Spleen (tissue), 11 donors: ENCODE measurements around the gene UNC79. TPM values are rescaled to one million over a fixed set of nuclear protein-coding genes. Genes with fewer than 3 reads are reported as not detected.

Experiments
- DNase-seq: peaks from one replicate; pipeline ENCODE4 v3.0.0-alpha.2; 2020
- H3K27ac ChIP-seq, 8 donors: fragments of 200-600 bp; sonication (generic) in 7 of 8; 1 replicate in 4 of 8; 2 replicates in 4 of 8; pipeline versions ENCODE4 v1.5.0 to v1.8.0; 2016 to 2021; ENCODE audit warnings: inconsistent platforms in 4 of 8, mild to moderate bottlenecking in 4 of 8, moderate library complexity in 1 of 8
- H3K27me3 ChIP-seq, 7 donors: fragments of 200-600 bp; sonication (generic) in 6 of 7; replicated peaks in 1 of 7; 1 replicate in 4 of 7; 2 replicates in 3 of 7; pipeline versions ENCODE4 v1.5.0 to v1.8.0; 2016 to 2021; ENCODE audit warnings: inconsistent platforms in 3 of 7, mild to moderate bottlenecking in 1 of 7
- H3K36me3 ChIP-seq, 6 donors: fragments of 200-600 bp; sonication (generic) in 5 of 6; 1 replicate in 4 of 6; 2 replicates in 2 of 6; pipeline versions ENCODE4 v1.5.0 to v1.8.0; 2016 to 2021; ENCODE audit warnings: inconsistent platforms in 2 of 6
- H3K4me1 ChIP-seq, 6 donors: fragments of 200-600 bp; sonication (generic) in 5 of 6; 1 replicate in 3 of 6; 2 replicates in 3 of 6; pipeline versions ENCODE4 v1.5.0 to v1.8.0; 2016 to 2021; ENCODE audit warnings: inconsistent platforms in 3 of 6
- H3K4me3 ChIP-seq, 8 donors: fragments of 200-600 bp; sonication (generic) in 7 of 8; 1 replicate in 4 of 8; 2 replicates in 4 of 8; pipeline versions ENCODE4 v1.5.0 to v1.8.0; 2016 to 2021; ENCODE audit warnings: inconsistent platforms in 4 of 8, mild to moderate bottlenecking in 4 of 8, moderate library complexity in 2 of 8
- H3K9me3 ChIP-seq, 8 donors: fragments of 200-600 bp; sonication (generic) in 7 of 8; 1 replicate in 4 of 8; 2 replicates in 4 of 8; pipeline versions ENCODE4 v1.5.0 to v1.8.0; 2016 to 2021; ENCODE audit warnings: inconsistent platforms in 4 of 8
- CTCF ChIP-seq, 11 experiments: fragments of 200-600 bp in 7 of 11; fragments of 450-650 bp in 4 of 11; sonication (generic) in 4 of 11; IDR thresholded peaks in 8 of 11; conservative IDR thresholded peaks in 3 of 11; 1 replicate in 7 of 11; 2 replicates in 4 of 11; pipeline versions ENCODE4 v1.4.0 to v1.8.0; 2016 to 2021; ENCODE audit warnings: antibody characterized with exemption in 11 of 11, inconsistent platforms in 4 of 11, mild to moderate bottlenecking in 1 of 11
- POLR2A ChIP-seq, 3 donors: fragments of 450-650 bp; IDR thresholded peaks; one replicate each; pipeline ENCODE4 v1.5.1; 2017; ENCODE audit warnings: antibody characterized with exemption in 3 of 3, mild to moderate bottlenecking in 1 of 3
- POLR2AphosphoS5 ChIP-seq, 3 donors: sonication (generic); formaldehyde crosslinking; IDR thresholded peaks; one replicate each; pipeline ENCODE4 v1.5.1; 2017; ENCODE audit warnings: antibody characterized with exemption in 3 of 3
- WGBS, 5 donors: extraction: QIAGEN DNeasy Blood & Tissue Kit in 3 of 5; methylation state at CpG; one replicate each; pipeline versions ENCODE4 v1.1.5 to v1.1.7; 2013 to 2018; 5-methylcytosine and 5-hydroxymethylcytosine counted together
- intact Hi-C: fragments of 100-400 bp; cut with DNase I; formaldehyde crosslinking; loops from one replicate; pipeline ENCODE4 v1.15.0; 2023; ENCODE audit warnings: low total_unique reads
- polyA plus RNA-seq, 3 donors: library from polyadenylated mRNA; stranded (reverse); fragments of 200-250 nt; gene quantifications; one replicate each; pipeline ENCODE4 v1.2.1, GENCODE V29; 2013
- total RNA-seq, 7 donors: library from RNA; depleted of rRNA in 3 of 7; stranded (reverse); fragments of >200 nt in 3 of 7; fragmentation: NEBNext Ultra II Directional in 4 of 7; extraction: Animal tissue kit (Norgen Biotek cat#: 25700) in 4 of 7; gene quantifications; one replicate each; pipeline versions ENCODE4 v1.1.0 to v1.2.1, GENCODE V29; 2016 to 2021
- donor health status: healthy with polysubstance abuse.
- donor health status: DM: no; HTN: no; CAD: no; lungs with moderate emphysema.
- donor health status: DM: no; HTN: no; CAD: no.
- donor health status: Bipolar disorder and iron deficiency.
- donor health status: healthy.
- donor health status: DM: no; HTN: no; CAD: no.
- donor health status: DM: yes; HTN: yes; CAD: no.

The UNC79 gene
- total and polyA plus RNA-seq, 10 donors: 0.03 to 0.24 (median 0.08) TPM; not detected in 2

DNA sequence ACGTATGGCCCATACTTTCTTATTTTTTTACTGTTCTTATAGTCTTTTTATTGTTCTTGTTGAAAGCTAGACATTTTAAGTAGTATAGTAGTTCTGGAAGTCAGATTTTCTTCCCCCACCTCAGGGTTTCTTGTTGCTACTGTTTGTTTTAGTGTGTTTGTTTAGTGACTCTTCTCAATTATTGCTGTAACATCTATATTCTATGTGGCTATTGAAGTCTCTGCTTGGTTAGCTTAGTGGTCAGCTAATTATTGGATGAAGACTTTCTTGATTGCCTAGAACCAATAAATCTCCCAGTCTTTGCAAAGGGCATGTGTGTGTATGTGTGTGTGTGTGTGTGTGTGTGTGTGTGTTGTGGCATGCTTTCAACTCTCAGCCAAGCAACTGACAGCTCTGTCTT lies 34.3 kb upstream of the UNC79 start:
- H3K27me3 ChIP-seq: peaks cover 0 to 5% (median 0%) of the 10 kb centered on the region in 7 donors
- intact Hi-C loops: no loop called here
- no peak overlapping the region for H3K27ac ChIP-seq
- DNase-seq: no peak
- H3K4me1 ChIP-seq: no peaks in the 10 kb centered on the region
- peaks cover 0 to 31% (median 23%) of the 10 kb centered on the region in 8 donors for H3K9me3 ChIP-seq
- TF ChIP-seq CTCF (IDR thresholded peaks at IDR 0.05 in 8 of 11, conservative IDR thresholded peaks at IDR 0.05 in 3 of 11) (no peak), POLR2A (IDR thresholded peaks at IDR 0.05) (no peak), POLR2AphosphoS5 (IDR thresholded peaks at IDR 0.05) (no peak)
- 90 to 98% (median 94%) methylated on average over 1 of the region's 1 CpG for WGBS, 5 donors
- H3K4me3 ChIP-seq: no peak overlapping the region
- H3K36me3 ChIP-seq: no peaks in the 10 kb centered on the region

- H3K4me3 ChIP-seq: no peak overlapping the region
- intact Hi-C loops: no loop called here
- DNase-seq: no peak
- peaks cover 0 to 6% (median 0%) of the 10 kb centered on the region in 7 donors for H3K27me3 ChIP-seq
- H3K4me1 ChIP-seq: no peaks in the 10 kb centered on the region
- H3K36me3 ChIP-seq: no peaks in the 10 kb centered on the region
- H3K27ac ChIP-seq: no peak overlapping the region
- peaks cover 0 to 31% (median 23%) of the 10 kb centered on the region in 8 donors for H3K9me3 ChIP-seq
- TF ChIP-seq CTCF (IDR thresholded peaks at IDR 0.05 in 8 of 11, conservative IDR thresholded peaks at IDR 0.05 in 3 of 11) (no peak), POLR2AphosphoS5 (IDR thresholded peaks at IDR 0.05) (no peak), POLR2A (IDR thresholded peaks at IDR 0.05) (no peak)
These were observed 32.2 kb upstream of the UNC79 start for GRCh38 chr14:93398491-93398890.

- DNase-seq: no peak
- no peak overlapping the region for H3K27ac ChIP-seq
- TF ChIP-seq CTCF (IDR thresholded peaks at IDR 0.05 in 8 of 11, conservative IDR thresholded peaks at IDR 0.05 in 3 of 11): no peak
- H3K4me3 ChIP-seq: no peak overlapping the region
- no peaks in the 10 kb centered on the region for H3K9me3 ChIP-seq
- intact Hi-C loops: no loop called here
- H3K4me1 ChIP-seq: no peaks in the 10 kb centered on the region
- no peaks in the 10 kb centered on the region for H3K36me3 ChIP-seq
- peaks cover 0 to 6% (median 0%) of the 10 kb centered on the region in 7 donors for H3K27me3 ChIP-seq
- 40 to 66% (median 61%) methylated on average over 3 of the region's 3 CpGs for WGBS, 5 donors
These were observed 27.8 kb upstream of the UNC79 start for GRCh38 chr14:93402951-93403350.

GRCh38 chr14:93410021-93410420 lies 20.7 kb upstream of the UNC79 start:
- no peak overlapping the region for H3K27ac ChIP-seq
- H3K36me3 ChIP-seq: no peaks in the 10 kb centered on the region
- DNase-seq: no peak
- WGBS, 5 donors: 14 to 77% (median 66%) methylated on average over 1 to 2 of the region's 2 CpGs
- H3K27me3 ChIP-seq: no peaks in the 10 kb centered on the region
- H3K9me3 ChIP-seq: peaks cover 0 to 21% (median 11%) of the 10 kb centered on the region in 8 donors
- TF ChIP-seq POLR2A (IDR thresholded peaks at IDR 0.05) (no peak), CTCF (IDR thresholded peaks at IDR 0.05 in 8 of 11, conservative IDR thresholded peaks at IDR 0.05 in 3 of 11) (no peak)
- H3K4me3 ChIP-seq: no peak overlapping the region
- H3K4me1 ChIP-seq: no peaks in the 10 kb centered on the region
- intact Hi-C loops: no loop called here
